ENCODE results near the gene IRGM.

The IRGM gene

DNA sequence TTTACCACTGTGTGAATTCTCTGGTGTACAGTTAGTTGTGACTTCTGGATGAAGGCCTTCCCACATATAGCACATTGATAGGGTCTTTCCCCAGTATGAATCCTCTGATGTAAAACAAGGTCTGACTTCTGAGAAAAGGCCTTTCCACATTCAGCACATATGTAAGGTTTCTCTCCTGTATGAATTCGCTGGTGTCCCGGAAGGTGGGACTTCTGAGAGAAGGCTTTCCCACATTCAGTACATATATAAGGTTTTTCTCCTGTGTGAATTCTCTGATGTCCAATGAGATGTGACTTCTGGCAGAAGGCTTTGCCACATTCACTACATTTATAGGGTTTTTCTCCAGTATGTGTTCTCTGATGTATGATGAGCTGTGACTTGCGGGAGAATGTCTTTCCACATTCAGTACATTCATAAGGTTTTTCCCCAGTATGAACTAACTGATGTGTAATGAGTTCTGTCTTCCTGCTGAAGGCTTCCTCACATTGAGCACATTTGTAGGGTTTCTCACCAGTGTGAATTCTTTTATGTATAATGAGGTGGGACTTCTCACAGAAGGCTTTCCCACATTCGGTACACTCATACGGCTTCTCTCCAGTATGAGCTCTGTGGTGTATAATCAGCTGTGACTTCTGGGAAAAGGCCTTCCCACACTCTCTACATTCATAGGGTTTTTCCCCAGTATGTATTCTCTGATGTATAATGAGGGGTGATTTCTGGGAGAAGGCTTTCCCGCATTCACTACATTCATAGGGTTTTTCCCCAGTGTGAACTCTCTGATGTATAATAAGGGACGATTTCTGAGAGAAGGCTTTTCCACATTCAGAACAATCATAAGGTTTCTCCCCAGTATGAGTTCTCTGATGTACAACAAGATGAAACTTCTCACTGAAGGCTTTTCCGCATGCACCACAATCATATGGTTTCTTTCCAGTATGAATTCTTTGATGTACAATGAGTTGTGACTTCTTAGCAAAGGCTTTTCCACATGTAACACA lies 49.4 kb downstream of the IRGM start:
- no peak for FAIRE-seq
- no peak for DNase-seq (ENCODE audit: low spot score)

Data from urothelium cell line (cell line).